HL-60 (cell line): ENCODE measurements around the gene C9orf72.

Experiments
- DNase-seq, 2 experiments: peaks; one replicate each; pipeline ENCODE4 v3.0.0-alpha.2; 2010 to 2020; ENCODE audit warnings: low read depth in 1 of 2, low spot score in 1 of 2
- H3K27ac ChIP-seq: fragments of 250-450 bp; sonication (Bioruptor Pico); replicated peaks from 2 replicates; pipeline ENCODE4 v1.5.1; 2020; ENCODE audit warnings: mild to moderate bottlenecking, moderate library complexity
- H3K27me3 ChIP-seq: fragments of 250-450 bp; sonication (Bioruptor Pico); 2 replicates; pipeline ENCODE4 v1.5.1; 2021; ENCODE audit warnings: mild to moderate bottlenecking, moderate library complexity; ENCODE audit not compliant: insufficient read depth, poor library complexity, severe bottlenecking
- H3K4me3 ChIP-seq: replicated peaks from 2 replicates; pipeline ENCODE4 v1.5.1; 2011; ENCODE audit warnings: mild to moderate bottlenecking, control low read depth, low read length; ENCODE audit not compliant: insufficient read depth
- GABPA ChIP-seq: IDR thresholded peaks from 2 replicates; pipeline ENCODE4 v1.6.1; 2012; ENCODE audit warnings: low read depth
- POLR2AphosphoS5 ChIP-seq: IDR thresholded peaks from 2 replicates; pipeline ENCODE4 v1.6.1; 2012; ENCODE audit warnings: low read depth
- REST ChIP-seq: IDR thresholded peaks from 2 replicates; pipeline ENCODE4 v1.6.1; 2012; ENCODE audit warnings: low read depth; ENCODE audit not compliant: insufficient replicate concordance
- SPI1 ChIP-seq: IDR thresholded peaks from 2 replicates; pipeline ENCODE4 v1.6.1; 2012; ENCODE audit warnings: low read depth, mild to moderate bottlenecking, borderline replicate concordance
- TF ChIP-seq, protein P1 (sequence below): IDR thresholded peaks from one replicate; pipeline ENCODE4 v1.5.1; 2011; ENCODE audit warnings: low read length, control low read depth, inconsistent platforms; ENCODE audit not compliant: insufficient read depth

Gene C9orf72

DNA sequence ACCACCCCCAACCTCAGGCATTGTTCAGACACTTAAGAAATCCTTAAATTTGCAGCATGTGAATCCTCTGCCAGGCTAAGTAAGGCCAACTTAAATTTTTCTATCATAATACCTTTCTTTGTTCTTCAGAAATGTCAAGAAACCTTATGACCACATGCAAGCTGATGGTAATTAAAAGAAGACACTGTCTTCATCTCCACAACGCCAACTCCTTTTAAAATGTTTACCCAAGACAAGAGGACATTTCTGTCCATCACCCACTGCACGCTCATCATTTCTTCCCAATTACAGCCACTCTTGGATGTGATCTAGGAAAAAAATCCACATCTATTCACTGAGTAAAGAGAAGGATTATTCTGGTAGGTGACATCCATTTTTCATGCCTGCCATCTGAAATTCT is 55.3 kb downstream of the C9orf72 start:
- no peak for DNase-seq
- Histone ChIP-seq H3K4me3 (no peak overlapping the region), H3K27me3 (no peaks in the 10 kb centered on the region), H3K27ac (no peak overlapping the region)
- TF ChIP-seq POLR2AphosphoS5 = no peak
- no peak for TF ChIP-seq REST
- TF ChIP-seq, protein P1, sequence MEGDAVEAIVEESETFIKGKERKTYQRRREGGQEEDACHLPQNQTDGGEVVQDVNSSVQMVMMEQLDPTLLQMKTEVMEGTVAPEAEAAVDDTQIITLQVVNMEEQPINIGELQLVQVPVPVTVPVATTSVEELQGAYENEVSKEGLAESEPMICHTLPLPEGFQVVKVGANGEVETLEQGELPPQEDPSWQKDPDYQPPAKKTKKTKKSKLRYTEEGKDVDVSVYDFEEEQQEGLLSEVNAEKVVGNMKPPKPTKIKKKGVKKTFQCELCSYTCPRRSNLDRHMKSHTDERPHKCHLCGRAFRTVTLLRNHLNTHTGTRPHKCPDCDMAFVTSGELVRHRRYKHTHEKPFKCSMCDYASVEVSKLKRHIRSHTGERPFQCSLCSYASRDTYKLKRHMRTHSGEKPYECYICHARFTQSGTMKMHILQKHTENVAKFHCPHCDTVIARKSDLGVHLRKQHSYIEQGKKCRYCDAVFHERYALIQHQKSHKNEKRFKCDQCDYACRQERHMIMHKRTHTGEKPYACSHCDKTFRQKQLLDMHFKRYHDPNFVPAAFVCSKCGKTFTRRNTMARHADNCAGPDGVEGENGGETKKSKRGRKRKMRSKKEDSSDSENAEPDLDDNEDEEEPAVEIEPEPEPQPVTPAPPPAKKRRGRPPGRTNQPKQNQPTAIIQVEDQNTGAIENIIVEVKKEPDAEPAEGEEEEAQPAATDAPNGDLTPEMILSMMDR = no peak
- no peak for TF ChIP-seq GABPA

- no peak overlapping the region for H3K4me3 ChIP-seq
- H3K27me3 ChIP-seq = no peaks in the 10 kb centered on the region
- DNase-seq = no peak
- H3K27ac ChIP-seq = no peak overlapping the region
- TF ChIP-seq SPI1 (no peak), GABPA (no peak), POLR2AphosphoS5 (no peak), REST (no peak)
- TF ChIP-seq, protein P1 = no peak
Observed at GRCh38 chr9:27514551-27514950, 58.7 kb downstream of the C9orf72 start.

DNA sequence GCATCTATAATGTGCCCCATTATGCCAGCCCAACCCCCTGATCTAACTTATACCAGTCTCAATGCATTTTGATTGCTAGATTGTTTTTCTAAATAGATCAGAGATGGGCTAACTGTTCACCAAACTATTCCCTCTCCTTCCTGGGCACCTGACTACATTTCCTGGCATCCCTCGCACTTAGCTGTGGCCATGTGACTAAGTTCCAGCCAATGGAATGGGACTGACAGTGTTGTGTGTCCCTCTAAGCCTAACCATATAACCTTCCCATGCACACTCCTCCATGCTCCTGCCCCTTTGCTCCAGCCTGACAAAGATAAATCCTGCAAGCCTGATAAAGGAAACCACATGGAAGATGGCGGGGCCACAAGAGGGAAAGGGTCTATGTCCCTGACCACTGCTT is 61.5 kb downstream of the C9orf72 start:
- TF ChIP-seq REST (no peak), GABPA (no peak), POLR2AphosphoS5 (no peak), SPI1 (no peak)
- TF ChIP-seq, protein P1 = no peak
- Histone ChIP-seq H3K4me3 (no peak overlapping the region), H3K27me3 (no peaks in the 10 kb centered on the region), H3K27ac (no peak overlapping the region)
- DNase-seq = no peak
